Hematopoietic multipotent progenitor cell treated with erythropoietin and hydrocortisone succinate and interleukin-3 and kit ligand, for 15 days (in vitro differentiated cells): ENCODE results near the gene CHMP6.
"Not testable (repeated sequence)": the region's sequence is repeated elsewhere in the genome, so short reads cannot be mapped to it uniquely, and the experiment has no call there.

ENCODE experiments used
- DNase-seq: peaks from one replicate; pipeline ENCODE4 v3.0.0-alpha.2; 2015; ENCODE audit warnings: low spot score

The CHMP6 gene

GRCh38 chr17:81030312-81030711 lies 38.7 kb downstream of the CHMP6 start:
- not testable (repeated sequence) for DNase-seq

- DNase-seq = no peak
These were observed 39.3 kb downstream of the CHMP6 start for GRCh38 chr17:81030741-81031565.

- no peak for DNase-seq
These were observed 40.2 kb downstream of the CHMP6 start for GRCh38 chr17:81031566-81032550.

- no peak for DNase-seq
These were observed 41.2 kb downstream of the CHMP6 start for GRCh38 chr17:81032641-81033480.

DNA sequence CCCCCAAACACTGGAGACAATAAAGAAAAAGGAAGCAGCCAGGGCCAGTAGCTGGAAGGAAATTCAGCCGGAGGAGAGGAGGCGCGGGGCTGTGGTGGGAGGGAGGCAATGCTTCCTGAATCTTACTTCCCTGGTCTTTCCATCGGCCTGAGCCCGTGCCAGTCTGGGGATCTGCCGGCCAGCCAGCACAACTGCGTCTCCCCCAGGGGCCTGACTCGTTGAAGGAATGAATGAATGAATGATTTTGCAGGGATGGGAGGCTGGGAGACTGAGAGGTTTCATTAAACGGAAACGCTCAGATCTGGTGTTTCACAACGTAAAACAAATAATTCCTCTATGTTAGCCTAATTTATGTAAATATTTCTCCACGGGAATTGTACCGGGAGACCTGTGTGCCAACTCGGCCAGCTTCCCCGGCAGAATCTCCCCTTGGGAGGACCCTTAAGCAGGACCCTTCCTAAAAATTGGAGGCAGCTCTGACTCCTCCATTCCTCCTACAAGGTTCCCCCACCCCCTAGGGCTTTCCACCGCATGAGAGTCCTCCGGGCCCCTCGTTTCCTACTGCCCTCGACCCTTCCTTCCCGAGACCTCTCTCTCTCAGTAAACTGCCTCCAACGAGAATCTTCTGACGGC lies 42.0 kb downstream of the CHMP6 start:
- DNase-seq = no peak

- DNase-seq = no peak
These were observed 42.6 kb downstream of the CHMP6 start for GRCh38 chr17:81034168-81034777.

GRCh38 chr17:81034779-81035520 lies 43.3 kb downstream of the CHMP6 start, which contains the start of gene BAIAP2:
Gene BAIAP2 (plus strand): TSS chr17:81035151. CDS start chr17:81035255, 104 bp downstream.
- peak; percentile 78 for DNase-seq

DNA sequence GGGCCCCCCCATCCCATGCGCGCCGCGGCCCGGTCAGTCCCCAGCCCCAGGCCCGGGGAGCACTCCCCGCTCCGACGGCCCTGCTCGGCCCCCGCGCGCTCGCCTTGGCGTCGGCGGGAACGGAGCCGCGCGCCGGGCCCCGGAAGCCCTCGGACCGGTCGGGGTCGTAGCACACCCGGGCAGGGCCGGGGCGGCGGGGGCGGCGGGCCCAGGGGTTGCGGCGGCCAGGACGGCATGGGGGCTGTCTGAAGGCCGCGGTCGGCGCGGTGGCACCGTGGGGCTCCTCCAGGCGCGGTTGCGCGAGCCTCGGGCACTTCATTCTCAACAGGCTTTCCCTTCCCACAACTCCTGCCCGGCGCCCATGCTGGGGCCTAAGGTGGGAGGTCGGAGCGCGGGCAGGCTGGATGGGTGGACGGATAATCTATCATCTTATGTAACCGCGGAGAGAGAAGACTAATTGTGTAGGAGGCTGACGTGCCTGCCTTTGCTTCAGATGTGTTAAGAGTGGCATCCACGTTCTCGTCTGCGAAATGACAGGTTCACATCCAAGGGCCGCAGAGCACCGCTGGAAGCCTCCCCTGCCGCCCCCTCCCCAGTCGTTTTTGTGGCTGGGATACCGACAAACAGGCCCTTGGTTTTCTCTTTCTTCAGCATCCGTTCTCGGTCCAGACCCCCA lies 44.0 kb downstream of the CHMP6 start:
- DNase-seq = no peak

- DNase-seq = no peak
These were observed 44.7 kb downstream of the CHMP6 start for GRCh38 chr17:81036197-81036941.

- DNase-seq = no peak
These were observed 45.6 kb downstream of the CHMP6 start for GRCh38 chr17:81037026-81037797.

GRCh38 chr17:81037798-81038733 lies 46.4 kb downstream of the CHMP6 start:
- no peak for DNase-seq

- DNase-seq = no peak
These were observed 47.5 kb downstream of the CHMP6 start for GRCh38 chr17:81039096-81039495.

- no peak for DNase-seq
These were observed 48.5 kb downstream of the CHMP6 start for GRCh38 chr17:81039854-81040758.

GRCh38 chr17:81040791-81041337 lies 49.2 kb downstream of the CHMP6 start:
- DNase-seq = no peak

DNA sequence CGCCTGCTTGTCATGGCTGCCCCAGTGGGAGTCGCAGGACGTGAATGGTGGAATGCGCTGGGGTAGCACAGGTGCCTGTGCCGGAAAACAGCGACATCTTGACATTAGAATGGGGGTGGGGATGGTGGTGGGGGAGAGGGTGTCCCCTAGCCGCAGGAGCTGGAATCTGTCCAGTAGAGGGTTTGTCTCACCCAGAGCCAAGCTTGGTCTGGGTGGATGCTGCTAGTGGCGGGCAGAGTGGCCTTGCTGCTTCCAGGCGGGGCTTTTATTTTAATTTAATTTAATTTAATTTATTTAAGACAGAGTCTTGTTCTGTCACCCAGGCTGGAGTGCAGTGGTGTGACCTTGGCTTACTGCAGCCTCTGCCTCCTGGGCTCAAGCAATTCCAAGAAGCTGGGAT lies 51.0 kb downstream of the CHMP6 start:
- no peak for DNase-seq

DNA sequence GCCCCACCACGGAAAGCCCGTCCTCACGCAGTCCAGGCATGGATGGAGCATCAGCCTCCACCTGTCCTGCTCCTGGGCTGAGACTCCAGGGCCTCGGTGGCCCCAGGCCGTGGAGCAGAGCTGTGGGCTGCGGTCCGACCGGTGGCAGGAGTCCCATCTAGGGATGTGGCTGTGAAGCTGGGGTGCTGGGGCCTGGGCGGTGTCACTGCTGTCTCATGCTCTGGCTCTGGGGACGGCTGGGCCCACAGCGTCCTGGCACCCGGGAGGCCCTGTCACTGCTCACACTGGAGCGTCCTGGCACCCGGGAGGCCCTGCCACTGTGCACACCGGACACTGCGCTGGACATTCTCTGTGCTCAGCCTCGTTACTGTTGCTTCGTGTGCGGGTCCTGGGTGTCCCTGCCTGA lies 51.7 kb downstream of the CHMP6 start:
- DNase-seq = no peak
